Fibroblast of skin of left quadriceps (primary cell): Measurements from ENCODE around the gene SEPTIN14.
"Not testable (repeated sequence)": the region's sequence is repeated elsewhere in the genome, so short reads cannot be mapped to it uniquely, and the experiment has no call there.

Experiments used
- DNase-seq, 2 experiments: peaks; one replicate each; pipeline ENCODE4 v3.0.0-alpha.2; 2013; ENCODE audit warnings: low read depth in 2 of 2

SEPTIN14 gene

GRCh38 chr7:55784151-55784550, 78.4 kb downstream of the SEPTIN14 start:
- no peak for DNase-seq

GRCh38 chr7:55778631-55779030, 83.9 kb downstream of the SEPTIN14 start:
- no peak for DNase-seq

GRCh38 chr7:55776196-55776595, 86.4 kb downstream of the SEPTIN14 start:
- DNase-seq: no peak

GRCh38 chr7:55775051-55775420, 87.5 kb downstream of the SEPTIN14 start:
- DNase-seq: no peak

GRCh38 chr7:55774327-55775050, 88.1 kb downstream of the SEPTIN14 start:
- DNase-seq: no peak

- DNase-seq: no peak
These were observed 91.8 kb downstream of the SEPTIN14 start for GRCh38 chr7:55770778-55771177.

GRCh38 chr7:55753274-55753862, 109.2 kb downstream of the SEPTIN14 start:
- DNase-seq: not testable (repeated sequence)

- DNase-seq: not testable (repeated sequence)
These were observed 117.8 kb downstream of the SEPTIN14 start for GRCh38 chr7:55744706-55745105.
